Amniotic stem cell (primary cell): ENCODE data around the gene VAV3.

ENCODE experiments used
- DNase-seq: peaks from one replicate; lab custom pipeline; 2025; lab: John Stamatoyannopoulos, UW

VAV3 gene

DNA sequence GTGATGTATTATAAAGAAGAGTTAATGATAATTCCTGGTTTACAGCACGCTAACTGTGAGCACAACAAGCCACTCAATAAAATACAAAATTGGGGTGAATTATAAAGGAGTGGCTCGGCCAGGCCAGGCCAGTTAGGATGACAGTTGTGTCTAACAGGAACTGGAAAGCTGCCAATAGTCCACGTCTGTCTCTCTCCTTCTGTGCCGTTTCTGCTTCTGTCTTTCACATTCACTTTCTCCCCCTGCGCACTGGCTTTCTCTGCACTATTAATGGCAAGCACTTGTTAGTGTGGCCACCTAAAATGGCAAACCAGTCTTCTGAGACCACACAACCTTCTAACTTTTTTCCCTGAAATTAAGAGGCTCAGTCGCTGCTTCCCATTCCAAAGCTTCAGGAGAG, 429.9 kb downstream of the VAV3 start:
- no peak for DNase-seq

DNA sequence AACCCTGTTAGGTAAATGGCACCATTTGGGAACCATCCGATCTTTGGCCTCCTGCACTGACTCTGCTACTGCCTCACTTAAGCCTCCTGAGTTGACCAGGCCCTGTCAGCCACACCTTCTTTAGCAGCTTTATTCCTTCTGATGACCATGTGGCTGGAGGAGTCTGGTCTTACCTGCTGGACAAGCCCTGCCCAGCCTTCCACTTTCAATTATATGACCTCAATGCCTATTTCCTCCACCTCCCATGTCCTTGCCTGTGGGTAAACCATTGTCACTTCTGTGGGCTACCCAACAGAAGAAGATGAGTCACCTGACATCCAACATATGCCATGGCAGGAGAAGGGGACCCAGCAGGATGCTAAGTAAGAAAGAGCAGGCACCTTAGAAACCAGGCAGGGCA, 430.3 kb downstream of the VAV3 start:
- DNase-seq: no peak

DNA sequence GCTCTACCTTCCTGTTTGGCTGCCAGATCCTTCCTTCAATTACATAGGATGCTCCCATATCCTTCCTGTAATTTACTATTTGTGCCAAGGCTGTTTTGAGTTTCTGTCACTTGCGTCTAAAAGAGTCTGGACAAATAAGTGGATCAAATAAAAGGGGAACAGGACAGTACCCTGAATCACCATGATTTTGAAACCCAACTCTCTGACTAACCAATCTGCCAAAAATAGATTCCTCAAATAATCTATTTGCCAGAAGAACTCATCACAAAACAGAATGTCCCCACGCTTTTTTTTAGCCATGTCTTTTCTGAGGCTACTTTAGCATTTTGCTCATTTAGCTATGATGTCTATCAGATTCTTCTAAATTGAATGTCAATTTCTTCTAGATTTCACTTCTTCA, 431.5 kb downstream of the VAV3 start:
- DNase-seq: no peak

DNA sequence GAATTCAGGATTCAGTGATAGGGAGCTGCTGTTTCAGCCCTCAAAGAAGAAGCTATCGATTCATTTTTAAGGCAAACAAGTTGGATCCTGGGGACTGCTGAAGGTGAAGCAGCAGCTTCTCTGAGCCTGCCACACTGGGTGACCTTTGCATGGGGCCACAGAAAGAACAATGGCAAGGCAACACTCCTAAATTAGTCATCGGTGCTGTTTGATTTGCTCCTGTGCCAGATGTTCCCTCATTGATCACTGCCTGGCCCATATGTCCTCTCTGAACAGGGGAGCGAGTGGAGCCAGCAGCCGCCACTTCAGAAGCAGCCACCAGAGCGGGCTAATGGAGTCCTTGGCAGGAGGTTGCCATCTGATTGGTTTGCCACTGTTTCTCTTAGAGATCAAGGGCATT, 432.7 kb downstream of the VAV3 start:
- no peak for DNase-seq

DNA sequence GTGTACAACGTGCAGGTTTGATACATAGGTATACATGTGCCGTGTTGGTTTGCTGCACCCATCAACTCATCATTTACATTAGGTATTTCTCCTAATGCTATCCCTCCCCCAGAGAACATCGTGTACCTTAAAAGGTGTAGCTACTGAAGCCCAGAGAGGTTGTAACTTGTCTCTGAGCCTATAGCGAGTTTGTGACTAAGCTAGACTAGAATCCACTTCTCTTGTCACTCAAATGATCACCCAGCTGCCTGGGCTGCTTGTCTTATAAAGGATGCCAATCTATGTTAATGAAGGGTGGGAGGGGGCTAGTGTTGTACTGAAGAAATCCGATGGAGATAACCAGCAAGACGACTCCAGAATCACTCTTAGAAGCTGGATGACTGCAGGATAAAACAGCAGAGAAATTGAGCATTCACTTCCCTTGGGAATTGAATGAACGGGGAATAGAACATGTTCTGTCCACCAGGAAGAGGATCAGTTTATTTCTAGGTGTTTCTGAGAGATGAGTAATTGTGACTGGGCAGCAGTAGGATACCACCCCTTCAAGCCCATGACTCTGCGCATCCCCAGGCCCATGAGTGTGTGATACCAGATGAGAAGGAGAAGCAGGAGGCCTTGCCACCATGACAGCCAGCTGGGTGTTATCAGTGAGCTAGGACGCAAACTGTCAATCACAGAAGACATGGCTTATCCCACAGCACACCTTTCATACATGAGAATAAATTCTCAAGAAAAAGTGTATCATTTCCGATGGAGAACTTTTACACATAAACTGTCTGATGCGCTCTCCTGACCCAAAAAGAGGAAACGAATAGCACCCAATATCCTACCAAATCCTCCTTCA, 433.7 kb downstream of the VAV3 start:
- no peak for DNase-seq

DNA sequence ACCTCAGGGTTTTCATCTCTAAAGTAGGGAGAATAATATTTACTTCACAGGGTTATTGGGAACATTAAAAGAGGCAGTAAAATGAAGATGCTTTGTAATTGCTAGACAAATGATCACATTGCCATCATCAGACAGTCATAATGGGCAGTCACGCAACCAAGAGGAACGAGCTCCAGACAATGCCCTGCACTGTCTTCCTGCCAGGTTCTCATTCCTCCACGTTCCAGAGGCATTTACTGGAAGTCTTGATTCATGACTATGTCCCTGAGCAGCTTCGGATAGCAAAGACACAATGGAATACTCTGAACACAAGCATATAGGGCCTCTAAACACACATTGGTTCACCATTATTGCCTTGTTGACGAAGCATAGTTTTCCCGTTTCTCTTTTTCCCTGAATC, 434.4 kb downstream of the VAV3 start:
- no peak for DNase-seq

DNA sequence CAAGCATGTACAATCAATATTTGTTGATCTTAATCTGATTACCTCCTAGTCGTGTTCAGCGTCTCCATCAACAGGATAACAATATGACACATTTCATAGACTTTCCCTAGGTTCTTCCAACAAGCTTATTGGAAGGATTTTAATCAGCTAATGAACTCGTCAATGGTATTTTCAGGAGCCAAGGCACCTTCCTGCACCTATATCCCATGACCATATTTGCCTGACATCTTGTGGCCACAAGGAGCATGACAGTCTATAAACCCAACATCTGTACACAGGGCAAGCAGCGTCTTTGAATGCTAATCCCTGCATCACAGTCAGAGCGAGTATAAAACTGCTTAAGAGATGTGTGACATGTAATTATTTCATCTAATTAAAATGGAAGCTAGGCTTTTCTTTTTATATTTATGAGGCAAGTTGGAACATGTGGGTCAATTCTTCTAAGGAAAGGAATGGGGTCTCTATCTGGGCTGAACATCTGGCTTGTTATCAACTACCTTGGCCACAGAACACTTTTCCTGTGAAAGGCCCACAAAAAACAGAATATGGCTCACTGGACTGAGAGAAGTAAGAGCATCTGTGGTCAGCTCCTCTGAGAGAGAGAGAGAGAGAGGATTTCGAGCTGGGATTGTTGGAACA, 435.4 kb downstream of the VAV3 start:
- DNase-seq: peak; percentile 35

DNA sequence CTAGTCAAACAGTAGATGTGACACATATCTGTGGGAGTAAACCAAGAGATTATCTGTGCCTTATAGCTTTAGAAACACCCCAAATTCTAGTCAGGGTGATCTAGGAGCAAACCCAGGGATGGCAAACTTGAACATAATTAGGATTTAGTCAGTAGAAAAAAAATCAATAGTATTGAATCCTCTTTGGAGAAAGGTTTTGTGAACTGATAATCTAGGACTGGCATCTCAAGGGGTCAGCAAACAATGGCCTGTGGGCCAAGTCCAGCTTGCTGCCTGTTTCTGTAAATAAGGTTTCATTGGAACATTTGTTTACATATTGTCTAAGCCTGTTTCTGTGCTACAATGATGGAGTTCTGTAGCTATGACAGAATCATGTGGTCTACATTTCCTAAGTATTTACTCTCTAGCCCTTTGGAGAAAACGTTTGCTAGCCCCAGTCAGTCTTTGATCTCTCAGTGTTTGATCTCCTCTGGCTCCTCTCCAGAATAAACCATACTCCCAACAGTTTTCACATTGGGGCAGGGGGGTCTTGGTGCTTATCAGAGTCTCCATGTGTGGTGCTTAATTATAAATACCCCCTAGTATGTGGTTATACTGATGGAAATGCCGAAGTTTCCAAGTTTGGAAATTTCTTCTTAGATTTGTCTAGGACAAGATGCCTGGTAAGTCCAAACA, 438.3 kb downstream of the VAV3 start:
- no peak for DNase-seq

DNA sequence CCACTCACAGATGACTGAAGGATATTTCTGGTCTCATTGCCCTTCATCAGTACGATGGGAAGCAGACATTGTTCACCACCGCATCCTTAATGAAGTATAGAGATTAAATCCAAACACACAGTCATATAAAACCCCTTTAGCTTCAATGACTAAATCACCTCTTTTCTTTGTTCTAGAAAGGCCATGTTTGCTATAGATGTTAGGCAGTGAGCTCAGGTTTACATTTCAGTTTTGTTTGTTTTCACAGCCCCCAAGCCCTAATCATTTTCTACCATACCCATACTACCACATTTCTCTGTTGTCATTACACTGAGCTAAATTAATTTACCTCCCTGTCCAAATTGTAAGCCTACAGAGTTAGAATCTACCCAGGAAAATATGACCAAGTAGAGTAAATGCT, 439.0 kb downstream of the VAV3 start:
- no peak for DNase-seq

DNA sequence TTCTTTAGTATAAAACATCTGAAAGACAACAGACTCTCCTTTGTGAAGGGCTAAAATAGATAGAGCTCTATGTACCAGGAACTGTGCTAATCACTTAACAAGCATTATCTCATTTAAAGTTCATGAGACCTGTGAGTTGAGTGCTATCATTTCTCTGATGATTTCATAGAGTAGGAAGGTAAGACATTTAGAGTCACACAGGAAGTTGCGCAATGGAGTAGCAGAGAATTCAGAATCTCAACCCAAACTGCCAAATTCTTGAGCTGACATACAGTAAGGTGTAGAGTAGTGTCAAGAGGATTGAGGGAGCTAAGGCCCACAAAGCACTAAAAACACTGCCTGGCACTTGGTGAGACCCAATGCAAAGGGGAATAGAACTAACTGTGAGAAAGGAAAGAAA, 439.8 kb downstream of the VAV3 start:
- DNase-seq: no peak

DNA sequence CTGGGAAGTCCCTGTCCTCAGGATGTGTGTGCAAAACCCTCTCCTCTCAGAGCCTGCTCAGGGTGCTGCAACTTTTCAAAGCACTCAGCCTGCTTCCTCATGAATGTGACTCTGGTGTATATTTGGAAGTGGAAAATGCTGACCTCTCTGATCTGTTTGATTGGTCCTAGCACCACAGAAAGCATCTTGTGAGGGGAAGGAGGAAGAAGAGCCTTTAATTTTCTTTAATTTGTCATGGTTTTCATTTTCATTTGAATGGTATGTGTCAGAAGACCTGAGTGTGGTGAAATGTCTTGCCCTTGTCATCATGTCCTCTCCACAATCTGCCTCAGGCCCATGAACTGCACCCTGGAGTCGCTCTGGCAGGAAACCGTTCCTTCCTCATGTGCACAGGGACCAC, 440.7 kb downstream of the VAV3 start:
- no peak for DNase-seq

DNA sequence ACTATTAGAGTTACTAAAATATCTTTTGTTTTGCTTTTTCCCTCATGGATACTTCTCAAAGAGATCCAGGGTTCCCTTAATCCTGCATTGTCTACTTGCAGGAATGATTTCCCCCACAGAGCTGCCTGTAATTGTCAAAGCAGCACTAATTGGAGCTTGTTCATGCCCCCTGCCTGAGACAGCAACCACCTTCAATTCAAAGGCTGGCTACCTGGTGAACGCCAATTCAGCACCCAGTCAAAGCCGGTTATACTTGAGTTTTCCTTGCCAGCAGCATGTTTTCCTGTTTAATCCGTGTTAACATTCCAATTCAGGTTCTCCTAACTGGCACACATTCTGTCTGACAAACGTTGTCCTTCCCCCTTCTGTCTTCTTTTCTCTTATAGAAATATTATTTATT, 441.2 kb downstream of the VAV3 start:
- no peak for DNase-seq

DNA sequence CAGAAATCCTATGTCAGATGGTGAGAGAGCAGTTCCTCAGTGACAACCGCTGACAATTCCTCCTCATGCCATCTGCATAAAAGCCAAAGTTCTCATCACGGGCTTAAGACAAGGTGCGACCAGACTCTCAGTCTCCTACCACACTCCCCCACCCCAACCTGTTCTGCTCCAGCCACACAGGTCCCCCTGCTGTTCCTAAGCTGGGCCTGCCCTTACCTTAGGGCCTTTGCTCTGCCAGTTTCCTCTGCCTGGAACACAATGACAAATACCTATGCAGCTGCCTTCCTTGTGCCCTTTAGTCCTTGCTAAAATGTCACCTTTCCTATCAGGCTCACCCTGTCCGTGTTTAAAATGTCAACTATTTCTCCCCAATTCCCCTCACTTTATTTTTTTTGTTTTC, 441.9 kb downstream of the VAV3 start:
- DNase-seq: no peak
